ENCODE data around the gene TFF3.

- TF ChIP-seq CTCF (IDR thresholded peaks at IDR 0.05 in 4 of 5, conservative IDR thresholded peaks at IDR 0.05 in 1 of 5) (no peak), POLR2A (IDR thresholded peaks at IDR 0.05) (no peak)
Observed at GRCh38 chr21:42358261-42358660, 43.1 kb upstream of the TFF3 start.
